Left colon (tissue), 2 donors: ENCODE measurements around the gene PTPN2. TPM values are rescaled to one million over a fixed set of nuclear protein-coding genes. Genes with fewer than 3 reads are reported as not detected.

ENCODE experiments used
- ATAC-seq: fragments of 200-7000 bp; cut with Tn5 transposase; one replicate; pipeline ENCODE4 v1.9.1; 2020; ENCODE audit warnings: mild to moderate bottlenecking, moderate library complexity
- DNase-seq, 2 donors: peaks; one replicate each; pipeline ENCODE4 v3.0.0-alpha.2; 2020
- intact Hi-C, 2 donors: fragments of 100-400 bp; cut with DNase I in 1 of 2; cut with micrococcal nuclease in 1 of 2; formaldehyde crosslinking; loops; one replicate each; pipeline versions ENCODE4 v1.11.2 to v1.14.0; 2022; cut with DNase I, micrococcal nuclease
- total RNA-seq, 2 donors: library from RNA; stranded (reverse); fragmentation: NEBNext Ultra II Directional; extraction: Animal tissue kit (Norgen Biotek cat#: 25700); gene quantifications; one replicate each; pipeline ENCODE4 v1.2.1, GENCODE V29; 2021
- donor health status: DM: no; HTN: no; CAD: no.
- donor health status: DM: yes; HTN: yes; CAD: no.

Gene PTPN2
- total RNA-seq, 2 donors from 2014 or later = 34.0 to 35.4 TPM

DNA sequence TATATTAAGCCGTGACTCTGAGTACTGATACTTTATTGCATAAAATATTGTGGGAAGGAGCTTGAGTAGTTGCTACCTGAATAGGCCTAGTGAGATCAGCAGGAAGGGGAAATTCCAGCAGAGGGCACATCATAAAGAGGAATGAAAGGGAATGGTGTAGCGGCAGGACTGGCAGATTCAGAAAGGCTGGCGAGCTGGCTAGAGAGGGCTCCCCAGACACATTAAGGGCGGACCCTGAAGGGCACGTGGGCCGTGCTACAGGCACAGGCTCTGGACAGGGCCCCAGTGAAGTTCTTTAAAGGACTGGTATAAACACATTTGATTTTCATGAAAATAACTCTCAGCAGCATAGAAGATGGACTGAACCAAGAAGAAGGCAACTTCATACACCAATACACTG is 43.0 kb downstream of the PTPN2 start:
- ATAC-seq = no peak
- no peak for DNase-seq
- intact Hi-C loops = no loop called here

DNA sequence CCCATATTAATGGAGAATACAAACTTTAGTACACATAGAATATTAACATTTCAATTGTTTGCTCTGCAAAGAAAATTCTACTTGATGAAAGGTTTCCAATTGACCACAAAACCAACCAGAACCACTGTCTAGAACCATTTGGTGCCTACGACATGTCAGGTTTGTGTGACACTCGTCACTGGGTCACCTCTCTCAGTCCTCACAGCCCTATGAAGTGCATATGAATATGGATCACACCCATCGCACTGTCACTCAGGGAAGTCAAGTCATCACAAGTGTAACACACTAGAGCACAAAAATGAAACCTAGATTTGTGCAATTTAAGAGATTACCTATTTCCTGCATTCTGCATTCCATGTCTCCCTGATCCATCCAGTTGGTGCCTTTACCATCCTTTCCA is 43.7 kb downstream of the PTPN2 start:
- DNase-seq (no peak), ATAC-seq (no peak)
- intact Hi-C loops = no loop called here

DNA sequence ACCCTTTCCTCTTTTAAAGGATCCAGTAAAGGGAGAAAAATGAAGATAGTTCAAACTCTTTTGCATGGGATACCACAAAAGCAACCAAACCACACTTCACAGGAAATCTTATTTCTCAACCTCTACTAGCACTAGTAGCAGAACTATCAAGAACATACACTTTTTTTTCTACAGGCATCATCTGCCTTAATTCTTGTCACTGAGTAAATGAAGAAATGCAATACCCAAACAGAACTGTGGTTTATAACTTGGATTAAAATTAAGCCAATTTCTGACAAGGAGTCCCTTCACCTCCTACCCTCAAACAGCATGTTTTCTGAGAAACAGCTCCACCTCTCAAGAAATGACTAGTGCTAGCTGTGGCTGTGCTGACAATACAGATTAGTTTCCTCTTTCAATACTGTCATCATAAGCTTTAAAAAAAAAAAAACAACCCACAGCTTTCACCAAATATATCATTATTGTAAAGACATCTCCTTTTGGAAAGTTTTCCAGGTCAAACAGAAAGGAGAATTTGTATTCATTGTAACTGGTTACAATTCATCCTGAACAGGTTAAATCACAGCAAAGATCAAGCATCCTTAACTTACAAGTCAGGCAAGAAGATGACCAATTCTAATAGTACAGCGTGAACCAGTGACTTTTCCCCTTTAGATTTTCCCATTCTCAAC is 44.4 kb downstream of the PTPN2 start:
- ATAC-seq (no peak), DNase-seq (no peak)
- intact Hi-C loops = loop anchor here in 1 of 2 donors (10.0 kb wide), 1 partner anchor 45 kb away; the partner anchor contains the start of gene PTPN2

DNA sequence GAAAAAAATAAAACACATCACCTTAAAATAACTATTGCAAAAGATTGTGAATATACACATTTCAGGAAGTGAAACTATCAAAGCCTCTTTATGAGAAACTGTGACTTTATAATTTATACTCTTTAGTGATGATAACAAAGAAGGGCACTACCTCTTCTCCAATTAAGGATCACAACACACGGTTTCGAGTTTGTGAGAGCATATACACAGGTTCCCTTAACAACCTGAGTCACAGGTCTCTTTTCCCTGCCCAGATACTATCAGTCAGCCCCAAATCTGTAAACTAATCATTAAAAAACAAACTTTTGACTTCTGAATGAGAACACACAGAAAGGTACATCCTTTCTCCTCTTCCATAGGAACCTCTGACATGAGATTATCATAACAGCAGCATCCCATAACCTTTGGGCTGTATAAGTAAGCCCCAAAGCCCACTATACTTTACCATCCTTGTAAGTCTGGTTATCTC is 44.9 kb downstream of the PTPN2 start:
- DNase-seq (no peak), ATAC-seq (peak; percentile 42)
- intact Hi-C loops = loop anchor here in 1 of 2 donors (10.0 kb wide), 1 partner anchor 46 kb away; the partner anchor contains the start of gene PTPN2

DNA sequence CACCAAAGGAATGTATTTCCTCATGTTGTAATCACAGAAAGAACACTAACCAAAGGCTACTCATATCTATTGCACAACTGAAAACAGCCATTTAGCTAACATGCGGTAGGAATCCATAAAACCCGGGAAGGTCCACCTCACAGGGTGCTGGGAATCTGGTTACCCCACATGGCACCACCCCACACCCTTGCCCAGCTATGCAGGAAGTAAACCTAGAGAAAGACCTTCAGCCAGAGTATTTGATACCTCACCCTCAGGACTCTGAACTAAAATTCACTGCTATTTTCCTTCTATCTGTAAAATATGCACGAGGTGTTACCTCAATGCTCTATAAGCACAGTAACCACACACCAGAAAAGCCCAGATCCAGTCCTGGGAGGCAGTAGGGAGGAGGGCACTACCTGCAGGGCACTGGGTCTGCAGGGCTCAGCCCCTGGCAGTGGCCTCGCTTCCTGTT is 45.8 kb downstream of the PTPN2 start:
- ATAC-seq = peak; percentile 97
- peak; percentile 71 to 90 for DNase-seq
- intact Hi-C loops = loop anchor here in 1 of 2 donors (10.0 kb wide), 1 partner anchor 47 kb away; the partner anchor contains the start of gene PTPN2

DNA sequence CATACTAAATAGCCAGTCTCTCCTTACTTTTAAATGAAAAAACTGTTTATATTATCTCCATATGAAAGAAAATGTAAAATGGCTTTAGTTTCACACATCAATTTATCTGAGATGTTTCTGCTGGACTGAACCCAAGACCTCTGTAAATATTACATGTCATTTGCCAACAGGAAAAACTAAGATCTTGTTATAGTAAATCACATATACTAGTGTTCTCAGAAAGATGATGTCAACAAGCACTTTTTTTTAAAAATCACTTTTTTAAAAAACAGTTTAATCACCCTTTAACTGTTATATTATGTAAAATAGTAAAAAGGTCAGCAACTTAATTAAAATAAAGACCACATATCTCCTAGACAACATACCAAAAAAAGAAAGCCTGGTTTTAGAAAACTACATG is 46.3 kb downstream of the PTPN2 start:
- ATAC-seq (no peak), DNase-seq (no peak)
- intact Hi-C loops = loop anchor here in 1 of 2 donors (10.0 kb wide), 1 partner anchor 47 kb away; the partner anchor contains the start of gene PTPN2

DNA sequence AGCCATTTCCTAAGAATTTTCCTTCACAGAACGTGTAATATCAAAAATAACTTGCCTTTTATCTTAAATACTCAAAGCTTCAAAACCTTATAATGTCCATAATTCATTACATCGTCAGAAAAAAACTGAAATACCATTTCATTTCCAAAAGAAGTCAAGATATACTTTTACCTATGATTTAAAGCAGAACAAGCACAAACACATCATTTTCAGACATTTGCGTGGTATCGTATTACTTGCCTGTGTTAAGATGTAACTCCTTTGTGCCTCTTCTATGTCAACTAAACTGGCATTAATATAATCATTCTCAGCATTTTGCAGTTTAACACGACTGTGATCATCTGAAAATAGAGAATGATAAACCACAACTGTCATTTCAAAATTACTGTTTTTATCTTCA is 47.5 kb downstream of the PTPN2 start:
- DNase-seq = no peak
- intact Hi-C loops = loop anchor here in 1 of 2 donors (10.0 kb wide), 1 partner anchor 48 kb away; the partner anchor contains the start of gene PTPN2
- no peak for ATAC-seq

DNA sequence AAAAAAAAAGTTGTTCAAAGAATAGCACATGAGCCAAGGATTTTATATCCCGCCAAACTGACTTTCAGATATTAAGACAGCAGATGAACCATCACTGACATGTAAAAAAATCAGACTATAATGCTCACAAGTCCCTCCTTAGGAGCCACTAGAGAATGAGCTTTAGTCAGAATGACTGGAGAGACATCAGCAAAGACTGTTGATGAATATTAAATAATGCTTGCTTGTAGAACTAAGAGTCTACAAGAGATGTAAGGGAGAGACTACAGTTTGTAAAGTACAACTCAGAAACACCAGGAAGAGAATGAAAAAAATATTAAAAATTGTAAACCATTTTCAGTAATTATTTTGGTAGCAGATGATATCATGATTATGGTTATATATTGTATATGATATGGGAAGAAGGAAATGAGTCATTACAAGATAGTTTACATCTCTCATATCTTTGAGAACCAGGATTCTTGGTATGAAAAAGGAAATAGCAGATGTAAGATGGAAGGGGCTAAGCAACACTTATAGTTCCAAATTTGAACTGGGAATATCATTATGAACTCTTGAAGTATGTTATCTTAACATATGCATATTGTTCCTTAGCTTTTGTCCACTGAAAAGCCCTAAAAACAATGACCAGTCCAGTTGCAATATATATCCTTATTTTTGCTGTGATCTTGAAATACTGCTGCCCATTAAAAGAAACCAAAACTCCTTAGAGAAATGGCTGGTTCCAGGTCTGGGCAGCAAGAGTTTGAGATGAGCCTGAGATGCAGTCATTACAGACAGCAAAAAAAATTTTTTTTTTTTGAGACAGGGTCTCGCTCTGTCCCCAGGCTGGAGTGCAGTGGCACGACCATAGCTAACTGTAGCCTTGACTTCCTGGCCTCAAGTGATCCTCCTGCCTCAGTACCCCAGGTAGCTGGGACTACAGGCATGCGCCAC is 55.7 kb downstream of the PTPN2 start:
- intact Hi-C loops = no loop called here
- no peak for DNase-seq
- ATAC-seq = no peak

DNA sequence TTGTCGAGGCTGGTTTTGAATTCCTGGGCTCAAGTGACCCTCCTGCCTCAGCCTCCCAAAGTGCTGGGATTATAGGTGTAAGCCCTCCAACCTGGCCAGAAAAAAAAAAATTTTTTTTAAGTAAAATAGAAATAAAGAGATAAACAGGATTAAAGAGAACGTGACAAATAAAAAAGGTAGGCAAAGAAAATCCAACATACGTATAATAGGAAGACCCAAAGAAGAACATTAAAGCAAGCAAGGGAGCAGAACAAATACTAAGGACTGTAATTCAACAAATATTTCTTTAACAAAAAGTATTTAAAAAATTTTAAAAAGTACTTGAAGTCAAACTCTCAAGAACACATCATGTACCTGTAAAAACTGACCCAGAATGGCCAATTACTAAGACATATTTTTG is 56.4 kb downstream of the PTPN2 start:
- DNase-seq (no peak), ATAC-seq (no peak)
- intact Hi-C loops = no loop called here

DNA sequence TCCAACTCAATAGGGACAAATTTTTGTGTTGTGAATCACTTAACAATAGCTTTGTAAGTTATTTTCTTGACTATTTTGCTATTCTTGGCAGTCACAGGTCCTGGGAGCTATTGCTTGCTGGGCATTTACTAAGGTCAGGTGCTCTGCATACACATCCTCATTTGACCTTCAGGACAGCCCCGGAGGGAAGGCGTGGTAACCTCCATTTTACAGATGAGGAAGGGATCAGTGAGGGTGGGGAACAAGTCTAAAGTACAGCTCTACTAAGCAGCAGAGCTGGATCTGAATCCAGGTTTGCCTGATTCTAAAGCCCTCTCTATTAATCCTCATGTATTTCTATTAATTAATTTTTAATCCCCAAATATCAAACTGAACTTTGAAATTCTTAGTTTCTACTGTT is 58.8 kb downstream of the PTPN2 start:
- DNase-seq (no peak), ATAC-seq (peak; percentile 91)
- intact Hi-C loops = no loop called here

DNA sequence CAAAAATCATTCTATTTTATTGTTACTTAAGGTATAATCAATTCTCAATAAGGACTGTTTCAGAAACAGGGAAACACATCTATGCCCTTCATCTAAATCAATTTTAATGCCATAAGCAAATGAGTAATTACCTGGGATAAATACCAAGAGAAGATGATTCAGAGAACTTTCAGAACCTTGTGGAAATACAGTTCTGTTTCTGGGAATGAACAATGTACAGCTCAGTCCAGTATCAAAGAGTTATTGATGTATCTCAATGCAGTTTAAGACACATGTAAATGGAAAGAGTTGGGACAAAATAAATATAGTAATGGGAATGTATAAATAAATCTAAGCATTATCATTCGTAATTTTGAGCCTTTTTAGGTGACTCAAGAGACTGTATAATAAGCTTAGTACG is 60.1 kb downstream of the PTPN2 start:
- ATAC-seq (no peak), DNase-seq (no peak)
- intact Hi-C loops = no loop called here

DNA sequence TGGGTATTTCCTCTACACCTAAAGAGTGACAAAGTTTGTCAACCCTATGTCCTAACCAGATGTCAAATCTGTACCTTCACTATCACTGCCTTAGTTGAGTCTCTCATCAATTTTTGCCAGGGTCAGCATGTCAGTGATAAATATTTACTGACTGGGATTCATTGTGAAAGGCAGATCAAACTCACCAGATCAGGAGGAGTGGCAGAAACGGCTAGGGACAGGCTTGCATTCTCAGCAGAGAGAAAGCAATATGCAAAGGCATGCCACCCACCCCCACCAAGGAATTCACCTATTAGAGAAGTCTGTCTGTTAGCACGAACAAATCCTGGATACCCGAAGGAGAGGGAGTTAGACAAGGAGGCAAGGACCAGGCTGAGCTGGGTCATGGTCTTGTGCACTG is 62.6 kb downstream of the PTPN2 start:
- ATAC-seq (no peak), DNase-seq (no peak)
- intact Hi-C loops = no loop called here

DNA sequence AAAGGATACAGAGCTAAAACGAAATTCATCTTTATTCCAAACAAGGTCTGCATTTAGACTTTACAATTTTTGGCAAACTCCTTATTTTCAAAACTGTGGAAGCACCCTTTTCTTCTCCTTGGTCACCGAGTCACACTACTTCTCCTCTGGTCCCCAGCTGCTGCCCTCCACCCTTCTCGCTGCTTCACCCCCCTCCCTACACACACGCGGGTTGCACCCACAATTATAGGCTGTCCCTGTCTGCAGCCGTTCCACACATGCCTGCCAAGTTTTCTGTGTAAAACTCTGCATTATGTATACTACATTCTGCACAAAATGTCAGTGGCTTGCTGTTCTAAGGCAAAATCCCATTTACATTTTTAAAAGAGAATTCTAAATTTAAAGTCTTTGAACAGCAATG is 63.5 kb downstream of the PTPN2 start:
- DNase-seq (no peak), ATAC-seq (no peak)
- intact Hi-C loops = no loop called here

DNA sequence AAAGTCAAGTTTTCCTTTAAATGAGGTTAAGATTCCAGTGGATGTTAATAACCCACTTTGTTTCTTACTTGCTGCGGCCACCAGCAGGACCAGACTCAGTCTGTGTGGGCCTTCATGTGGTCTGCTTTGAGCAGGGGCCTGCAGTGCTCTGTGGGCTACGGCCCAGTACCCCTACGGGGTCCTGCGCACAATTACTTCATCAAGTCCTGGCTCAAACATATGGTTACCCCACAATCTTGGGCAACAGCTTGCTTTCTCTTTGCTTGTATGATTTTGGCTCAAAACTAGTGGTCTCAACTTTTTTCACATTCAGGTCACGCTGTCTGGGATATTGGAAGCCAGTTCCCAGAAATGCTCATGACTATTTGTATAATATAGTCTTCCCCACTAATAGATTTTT is 64.2 kb downstream of the PTPN2 start:
- no peak for ATAC-seq
- intact Hi-C loops = no loop called here
- no peak for DNase-seq

DNA sequence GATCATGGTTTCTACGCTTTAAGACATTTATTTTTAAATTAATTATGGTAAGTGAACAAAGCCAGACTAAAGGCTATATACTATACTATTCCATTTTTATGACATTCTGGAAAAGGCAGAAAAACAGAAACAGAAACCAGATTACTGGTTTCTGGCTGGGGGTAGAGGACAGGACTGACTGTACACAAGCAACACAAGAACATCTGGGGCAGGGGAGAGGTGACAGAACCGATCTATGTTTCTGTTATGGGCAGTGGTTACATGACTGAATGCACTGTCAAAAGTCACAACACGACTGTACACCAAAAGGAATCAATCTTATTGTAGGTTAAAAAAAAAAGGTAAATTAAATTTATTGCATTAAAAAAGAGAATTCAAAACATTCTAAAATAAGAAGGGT is 64.7 kb downstream of the PTPN2 start:
- no peak for ATAC-seq
- no peak for DNase-seq
- intact Hi-C loops = no loop called here

DNA sequence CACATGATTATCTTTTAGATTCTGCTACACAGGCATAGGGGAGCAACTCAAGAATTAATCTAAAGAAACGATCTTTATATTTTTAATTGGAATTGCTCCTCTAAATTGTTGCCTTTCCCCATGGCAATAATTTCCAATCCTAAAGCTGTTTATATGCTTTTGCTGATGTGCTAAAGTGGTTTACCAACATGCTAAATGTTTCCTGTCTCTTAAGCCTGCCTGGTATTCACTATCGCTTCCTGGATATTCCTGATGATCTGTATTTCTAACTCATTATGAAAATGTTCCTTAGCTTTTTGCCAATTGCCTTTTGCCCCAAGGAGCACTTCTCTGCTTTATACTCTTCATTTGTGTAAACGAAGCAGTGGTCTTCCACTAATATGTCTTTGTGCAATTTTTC is 65.8 kb downstream of the PTPN2 start:
- DNase-seq = no peak
- no peak for ATAC-seq
- intact Hi-C loops = no loop called here

DNA sequence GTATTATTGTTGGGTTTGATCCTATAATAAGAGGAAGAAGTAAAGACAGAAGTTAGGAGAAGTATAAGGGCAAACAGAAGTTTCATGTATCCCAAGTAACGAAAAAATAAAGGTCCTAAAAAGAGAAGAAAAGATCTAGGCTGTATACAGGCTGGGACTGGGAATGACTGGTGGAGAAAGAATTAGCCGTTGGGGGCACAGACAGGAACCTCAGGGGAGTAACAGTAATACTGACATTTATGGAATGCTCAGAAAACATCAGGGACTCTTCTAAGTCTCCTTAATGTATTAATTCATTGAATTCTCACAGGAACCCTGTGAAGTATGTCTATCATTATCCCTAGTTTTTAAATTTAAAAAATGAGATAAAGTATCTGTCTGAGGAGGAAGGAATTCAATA is 67.6 kb downstream of the PTPN2 start:
- intact Hi-C loops = no loop called here
- no peak for DNase-seq
- no peak for ATAC-seq

DNA sequence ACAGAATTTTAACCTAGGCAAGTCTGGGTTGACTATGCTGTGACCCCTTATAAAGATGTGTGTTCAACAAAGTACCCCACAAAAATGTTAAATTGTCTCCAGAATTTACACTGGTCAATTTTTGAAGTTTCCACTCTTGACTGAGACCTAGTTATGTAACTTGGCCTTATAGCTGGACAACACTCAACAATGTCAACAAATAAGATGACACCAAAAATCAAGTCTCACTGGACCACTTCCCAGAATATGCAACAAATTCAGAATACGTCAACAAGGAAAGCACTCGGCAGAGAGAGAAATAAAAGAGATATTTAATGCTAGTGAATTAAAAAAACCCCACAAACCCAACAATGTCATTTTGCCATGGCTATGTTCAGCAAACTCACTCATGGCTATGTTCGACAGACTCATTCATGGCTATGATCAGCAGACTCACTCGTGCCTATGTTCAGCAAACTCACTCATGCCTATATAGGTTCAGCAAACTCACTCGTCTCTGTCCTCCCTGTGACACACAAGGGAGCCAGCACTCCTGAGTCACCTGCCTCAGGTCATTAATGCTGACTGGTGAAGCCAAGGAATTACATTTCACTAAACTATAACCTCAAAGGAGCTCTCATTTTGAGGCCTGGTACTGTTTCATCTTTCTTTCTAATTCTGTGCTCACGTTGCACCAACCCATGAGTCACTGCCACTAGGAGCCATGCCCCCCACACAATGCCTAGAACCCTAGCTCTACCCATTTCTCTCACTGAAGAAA is 72.7 kb downstream of the PTPN2 start:
- DNase-seq (no peak), ATAC-seq (no peak)
- intact Hi-C loops = no loop called here
